22Rv1 (cell line): ENCODE data around the gene HPSE2.

Source experiments
- ZFX ChIP-seq: fragments of 450-650 bp; IDR thresholded peaks from 2 replicates; pipeline ENCODE4 v1.6.1; 2017; ENCODE audit warnings: antibody characterized with exemption, borderline replicate concordance
- TF ChIP-seq, protein P1 (sequence below): fragments of 450-650 bp; IDR thresholded peaks from 2 replicates; pipeline ENCODE4 v1.5.1; 2017; ENCODE audit warnings: mild to moderate bottlenecking

DNA sequence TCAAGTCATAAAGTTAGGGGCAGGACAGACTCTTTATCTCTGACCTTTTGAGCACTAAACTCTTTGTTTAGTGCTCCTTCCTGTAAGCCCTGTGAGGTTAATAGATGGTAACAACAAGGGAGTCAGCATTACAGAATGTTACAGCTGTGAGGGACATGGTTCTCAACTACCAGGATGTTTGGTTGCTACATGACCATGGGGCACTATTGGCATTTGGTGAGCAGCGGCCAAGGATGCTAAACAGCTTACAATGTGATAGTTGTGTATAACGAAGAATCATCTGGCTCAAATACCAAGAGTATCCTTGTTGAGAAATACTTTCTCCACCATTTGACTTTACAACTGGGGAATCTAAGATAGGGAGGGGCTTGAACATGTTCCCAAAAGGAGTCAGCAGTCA lies 753.6 kb downstream of the HPSE2 start:
- TF ChIP-seq, protein P1, sequence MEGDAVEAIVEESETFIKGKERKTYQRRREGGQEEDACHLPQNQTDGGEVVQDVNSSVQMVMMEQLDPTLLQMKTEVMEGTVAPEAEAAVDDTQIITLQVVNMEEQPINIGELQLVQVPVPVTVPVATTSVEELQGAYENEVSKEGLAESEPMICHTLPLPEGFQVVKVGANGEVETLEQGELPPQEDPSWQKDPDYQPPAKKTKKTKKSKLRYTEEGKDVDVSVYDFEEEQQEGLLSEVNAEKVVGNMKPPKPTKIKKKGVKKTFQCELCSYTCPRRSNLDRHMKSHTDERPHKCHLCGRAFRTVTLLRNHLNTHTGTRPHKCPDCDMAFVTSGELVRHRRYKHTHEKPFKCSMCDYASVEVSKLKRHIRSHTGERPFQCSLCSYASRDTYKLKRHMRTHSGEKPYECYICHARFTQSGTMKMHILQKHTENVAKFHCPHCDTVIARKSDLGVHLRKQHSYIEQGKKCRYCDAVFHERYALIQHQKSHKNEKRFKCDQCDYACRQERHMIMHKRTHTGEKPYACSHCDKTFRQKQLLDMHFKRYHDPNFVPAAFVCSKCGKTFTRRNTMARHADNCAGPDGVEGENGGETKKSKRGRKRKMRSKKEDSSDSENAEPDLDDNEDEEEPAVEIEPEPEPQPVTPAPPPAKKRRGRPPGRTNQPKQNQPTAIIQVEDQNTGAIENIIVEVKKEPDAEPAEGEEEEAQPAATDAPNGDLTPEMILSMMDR = no peak
- no peak for TF ChIP-seq ZFX
